GM13976 (cell line): ENCODE data around the gene IGFLR1.

Experiments
- DNase-seq: peaks from one replicate; pipeline ENCODE4 v3.0.0; 2012; ENCODE audit warnings: low spot score
- in situ Hi-C: fragments of 300-500 bp; cut with MboI; formaldehyde crosslinking; loops from one replicate; pipeline ENCODE4 v1.12.0; 2022; ENCODE audit warnings: low sequenced_read_pairs, mixed read lengths, inconsistent platforms; ENCODE audit not compliant: unreplicated experiment
- TF ChIP-seq, protein P1 (sequence below): IDR thresholded peaks from 2 replicates; pipeline ENCODE4 v1.5.1; 2012; ENCODE audit warnings: borderline replicate concordance, mild to moderate bottlenecking; ENCODE audit not compliant: insufficient read depth; ENCODE audit errors: extremely low read depth, missing control alignments, control extremely low read depth

IGFLR1 gene, protein sequence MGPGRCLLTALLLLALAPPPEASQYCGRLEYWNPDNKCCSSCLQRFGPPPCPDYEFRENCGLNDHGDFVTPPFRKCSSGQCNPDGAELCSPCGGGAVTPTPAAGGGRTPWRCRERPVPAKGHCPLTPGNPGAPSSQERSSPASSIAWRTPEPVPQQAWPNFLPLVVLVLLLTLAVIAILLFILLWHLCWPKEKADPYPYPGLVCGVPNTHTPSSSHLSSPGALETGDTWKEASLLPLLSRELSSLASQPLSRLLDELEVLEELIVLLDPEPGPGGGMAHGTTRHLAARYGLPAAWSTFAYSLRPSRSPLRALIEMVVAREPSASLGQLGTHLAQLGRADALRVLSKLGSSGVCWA

DNA sequence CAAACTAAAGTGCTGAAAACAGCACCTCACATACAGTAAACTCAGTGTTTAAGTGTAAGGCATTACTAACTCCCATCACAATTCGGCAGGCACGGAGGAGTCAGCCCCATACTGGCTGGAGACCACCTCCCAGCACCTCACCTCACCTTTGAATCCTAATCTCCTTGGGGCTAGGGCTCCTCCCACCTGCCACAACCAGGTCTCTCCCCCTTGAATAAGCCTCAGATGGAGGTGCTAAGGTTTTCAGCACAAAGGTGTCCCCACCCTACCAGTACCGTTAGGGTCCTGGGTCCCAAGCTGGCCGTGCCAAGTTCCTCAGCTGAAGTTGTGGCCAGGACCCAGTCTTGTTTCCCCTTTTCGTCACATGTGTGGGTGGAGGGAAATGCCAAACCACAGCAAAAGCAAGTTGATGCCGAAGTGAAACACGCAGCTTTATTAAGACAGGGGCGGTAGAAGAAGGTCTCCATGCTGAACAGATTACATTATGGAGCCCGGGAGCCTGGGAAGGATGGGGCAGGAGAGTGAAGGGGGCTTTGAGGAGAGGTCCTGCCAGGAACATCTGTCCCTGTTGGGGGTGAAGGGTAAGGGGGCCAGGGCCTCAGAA is at the start of gene IGFLR1:
Gene IGFLR1, minus strand, starts transcription at position 332 of the 604 bp plus-strand sequence. CDS start 1,272 bp downstream, outside the sequence.
- in situ Hi-C loops, result no loop called here
- DNase-seq, result peak; percentile 73
- TF ChIP-seq, protein P1, sequence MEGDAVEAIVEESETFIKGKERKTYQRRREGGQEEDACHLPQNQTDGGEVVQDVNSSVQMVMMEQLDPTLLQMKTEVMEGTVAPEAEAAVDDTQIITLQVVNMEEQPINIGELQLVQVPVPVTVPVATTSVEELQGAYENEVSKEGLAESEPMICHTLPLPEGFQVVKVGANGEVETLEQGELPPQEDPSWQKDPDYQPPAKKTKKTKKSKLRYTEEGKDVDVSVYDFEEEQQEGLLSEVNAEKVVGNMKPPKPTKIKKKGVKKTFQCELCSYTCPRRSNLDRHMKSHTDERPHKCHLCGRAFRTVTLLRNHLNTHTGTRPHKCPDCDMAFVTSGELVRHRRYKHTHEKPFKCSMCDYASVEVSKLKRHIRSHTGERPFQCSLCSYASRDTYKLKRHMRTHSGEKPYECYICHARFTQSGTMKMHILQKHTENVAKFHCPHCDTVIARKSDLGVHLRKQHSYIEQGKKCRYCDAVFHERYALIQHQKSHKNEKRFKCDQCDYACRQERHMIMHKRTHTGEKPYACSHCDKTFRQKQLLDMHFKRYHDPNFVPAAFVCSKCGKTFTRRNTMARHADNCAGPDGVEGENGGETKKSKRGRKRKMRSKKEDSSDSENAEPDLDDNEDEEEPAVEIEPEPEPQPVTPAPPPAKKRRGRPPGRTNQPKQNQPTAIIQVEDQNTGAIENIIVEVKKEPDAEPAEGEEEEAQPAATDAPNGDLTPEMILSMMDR, result no peak

DNA sequence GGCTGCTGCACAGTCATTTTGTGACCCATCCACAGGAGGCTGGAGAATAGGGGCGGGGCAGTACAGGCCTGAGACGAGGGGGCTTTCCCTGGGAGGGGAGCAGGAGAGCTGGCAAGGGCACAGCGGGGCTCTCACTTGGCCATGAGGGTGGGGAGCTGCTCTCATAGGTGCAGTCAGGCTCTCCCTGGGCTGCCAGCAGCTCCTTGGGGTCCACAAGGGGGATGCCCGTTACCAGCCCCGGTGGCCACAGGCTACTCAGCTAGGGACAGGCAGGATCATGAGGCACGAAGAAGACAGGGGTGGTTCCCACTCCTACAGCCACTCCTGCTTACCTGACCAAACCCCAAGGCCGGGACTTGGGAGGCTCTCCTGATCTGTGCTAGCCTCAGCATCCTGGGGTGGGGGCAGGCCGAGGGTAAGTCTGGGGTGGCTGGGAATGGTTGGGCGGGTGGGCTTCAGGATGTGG is 49.6 kb upstream of the IGFLR1 start:
- TF ChIP-seq, protein P1, result no peak
- no peak for DNase-seq
- in situ Hi-C loops, result no loop called here

DNA sequence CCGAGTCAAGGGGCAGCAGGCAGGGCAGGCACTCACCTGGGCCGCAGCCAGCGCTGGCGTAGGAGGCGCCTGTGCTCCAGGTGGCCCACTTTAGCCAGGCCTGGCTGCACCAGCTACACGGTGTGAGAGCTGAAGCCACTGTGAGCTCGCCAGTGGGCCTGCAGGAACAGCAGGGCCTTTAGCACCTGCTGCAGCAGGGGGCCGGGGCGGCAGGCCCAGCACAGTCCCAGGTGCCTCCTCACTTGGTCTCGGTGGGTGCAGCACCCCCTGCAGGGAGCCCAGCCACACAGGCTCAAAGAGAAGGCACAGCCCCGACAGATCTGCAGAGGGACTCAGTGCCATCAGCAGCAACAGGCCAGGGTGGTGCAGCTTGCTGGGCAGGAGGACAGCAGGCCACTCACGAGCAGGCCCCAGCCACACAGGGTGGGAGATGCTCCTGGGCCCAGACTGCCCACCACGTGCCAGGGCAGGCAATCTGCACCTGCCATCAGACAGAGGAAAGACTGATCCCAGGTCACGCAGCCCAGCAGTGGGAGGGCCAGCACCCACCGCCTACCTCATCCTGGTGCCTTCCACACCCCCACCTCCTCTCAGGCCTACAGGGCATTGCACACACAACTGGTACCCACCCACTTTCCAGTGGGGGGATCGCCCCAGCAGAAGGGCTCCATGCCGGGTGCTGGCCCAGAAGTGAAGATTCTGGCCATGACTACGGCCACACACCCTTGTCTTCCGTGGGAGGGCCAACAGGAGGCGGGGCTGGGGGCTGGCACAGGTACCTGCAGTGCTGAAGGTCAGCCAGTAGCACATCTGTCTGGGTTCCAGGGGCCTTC is 48.9 kb upstream of the IGFLR1 start:
- in situ Hi-C loops, result no loop called here
- TF ChIP-seq, protein P1, result no peak
- DNase-seq, result no peak

DNA sequence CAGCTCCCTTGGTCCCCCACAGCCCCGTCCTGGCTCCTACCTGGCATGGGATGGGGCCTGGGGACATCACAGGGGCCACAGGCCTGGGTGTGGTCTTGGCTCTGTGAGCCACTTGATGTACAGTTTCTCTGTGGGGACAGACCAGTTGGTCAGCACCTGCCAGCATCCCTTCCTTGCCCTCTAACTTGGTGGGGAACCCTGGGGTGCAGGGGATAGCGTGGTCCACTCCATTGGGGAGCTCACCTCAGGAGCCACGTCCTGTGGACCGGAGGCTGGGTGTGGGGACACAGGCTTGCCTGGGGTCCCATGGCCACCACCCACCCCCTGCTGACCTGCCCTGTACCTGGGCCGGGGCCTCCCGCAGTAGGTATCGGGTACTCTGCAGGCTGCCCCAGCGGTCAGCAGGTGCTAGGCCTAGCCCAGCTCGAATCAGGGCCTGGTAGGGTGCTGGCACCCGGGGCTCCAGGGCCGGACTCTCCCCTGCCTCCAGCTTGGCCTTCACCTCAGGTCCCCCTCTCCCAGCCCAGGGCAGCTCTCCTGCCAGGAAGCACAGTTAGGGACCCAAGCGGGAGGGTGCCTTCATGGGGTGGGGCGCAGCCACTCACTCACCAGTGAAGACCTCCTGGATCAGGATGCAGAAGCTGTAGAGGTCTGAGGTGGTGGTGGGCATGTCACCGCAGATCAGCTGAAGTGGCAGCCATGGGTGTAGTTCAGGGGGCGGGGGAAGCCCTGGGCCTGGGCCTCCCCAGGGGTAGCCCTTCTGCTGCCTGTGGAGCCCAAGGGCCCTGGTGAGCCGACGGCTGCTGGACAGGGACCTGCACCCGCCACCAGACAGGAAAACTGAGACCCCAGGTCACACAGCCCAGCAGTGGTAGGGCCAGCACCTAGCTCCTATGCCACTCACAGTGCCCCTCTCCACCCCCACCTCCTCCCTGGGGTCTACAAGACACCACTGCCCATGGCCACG is 48.0 kb upstream of the IGFLR1 start:
- TF ChIP-seq, protein P1, result no peak
- DNase-seq, result no peak
- in situ Hi-C loops, result no loop called here

DNA sequence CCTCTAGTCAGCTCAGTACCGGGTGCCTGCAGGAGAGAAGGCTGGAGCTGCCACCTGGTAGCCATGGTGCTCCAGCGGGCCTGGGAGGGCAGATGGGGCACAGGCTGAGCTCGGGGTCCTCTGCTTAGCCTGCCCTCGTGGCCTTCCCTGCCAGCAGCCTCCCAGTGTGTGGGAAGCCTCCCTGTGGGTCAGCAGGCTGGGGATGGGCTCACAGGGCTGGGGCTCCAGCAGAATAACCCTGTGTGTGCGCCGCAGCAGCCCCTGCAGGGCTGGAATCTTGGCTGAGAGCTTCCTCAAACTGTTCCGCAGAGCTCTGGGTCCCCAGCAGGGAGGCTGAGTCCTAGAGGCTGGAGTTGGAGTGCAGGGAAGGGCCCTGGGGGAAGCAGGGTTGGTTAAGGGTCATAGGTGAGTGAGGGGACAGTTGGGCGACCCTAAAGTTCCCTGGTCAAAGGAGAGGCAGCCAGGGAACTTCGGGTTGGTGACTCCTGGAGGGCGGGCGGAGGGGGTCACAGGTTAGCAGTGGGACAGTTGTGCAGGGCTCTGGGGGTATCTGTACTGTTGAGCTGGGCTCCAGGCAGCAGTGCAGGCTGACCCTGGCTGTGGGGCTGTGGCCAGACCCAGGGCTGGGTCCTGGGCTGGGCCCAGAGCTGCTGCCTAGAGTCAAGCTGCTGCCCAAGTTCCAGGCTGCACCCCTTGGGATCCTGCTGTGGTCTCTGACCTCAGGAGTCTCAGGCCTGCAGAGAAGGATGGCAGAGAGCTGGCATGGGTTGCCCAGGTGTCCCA is 47.1 kb upstream of the IGFLR1 start:
- no peak for DNase-seq
- TF ChIP-seq, protein P1, result no peak
- in situ Hi-C loops, result no loop called here
